AG09319 (cell line): Measurements from ENCODE around the gene NCDN.
A peak's percentile ranks its signal among the peaks of the same experiment; 100 is the strongest.

ENCODE experiments used
- DNase-seq: peaks from one replicate; pipeline ENCODE4 v3.0.0-alpha.2; 2010; ENCODE audit warnings: low read depth; ENCODE audit errors: extremely low read depth
- CTCF ChIP-seq: IDR thresholded peaks from 2 replicates; pipeline ENCODE4 v1.5.1; 2011; ENCODE audit warnings: low read depth, mild to moderate bottlenecking, inconsistent platforms, low read length, moderate library complexity

The NCDN gene

DNA sequence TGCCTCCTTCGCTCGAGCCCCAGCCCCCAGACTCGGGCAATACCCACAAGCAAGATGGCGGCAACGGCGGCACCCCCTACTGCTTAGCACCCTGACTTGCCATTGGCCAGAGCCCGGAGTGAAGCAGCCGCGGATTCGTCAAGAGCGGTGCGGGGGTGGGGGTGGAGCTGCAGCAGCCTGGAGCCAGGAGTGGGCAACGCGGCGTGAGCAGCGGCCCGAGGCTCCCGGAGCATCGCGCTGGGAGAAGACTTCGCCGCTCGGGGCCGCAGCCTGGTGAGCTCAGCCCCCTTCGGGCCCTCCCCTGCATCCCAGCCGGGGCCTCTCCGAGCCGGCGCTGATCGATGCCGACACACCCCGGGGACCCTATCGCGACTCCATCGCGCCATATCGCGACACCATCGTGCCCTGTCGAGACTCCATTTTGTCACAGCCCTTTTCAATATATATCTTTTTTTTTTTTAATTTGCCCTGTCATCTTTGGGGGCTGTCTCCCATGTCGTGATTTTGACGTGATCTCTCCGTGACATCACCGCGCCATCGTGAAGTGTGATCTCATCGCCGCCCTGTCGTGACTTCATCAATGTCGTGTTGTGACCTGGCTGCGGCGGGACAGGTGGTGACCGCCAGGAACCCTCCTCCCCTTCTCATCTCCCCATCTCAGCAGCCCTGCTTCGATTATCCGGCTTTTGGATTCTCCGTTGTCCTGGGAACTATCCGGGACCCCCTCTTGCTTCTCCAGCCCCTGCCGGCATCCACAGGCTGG, at the start of gene NCDN:
Gene NCDN, plus strand, starts transcription at position 189 of the 763 bp plus-strand sequence. Its CDS starts 392 bp downstream, at position 581.
- DNase-seq: peak; percentile 91
- TF ChIP-seq CTCF: no peak

DNA sequence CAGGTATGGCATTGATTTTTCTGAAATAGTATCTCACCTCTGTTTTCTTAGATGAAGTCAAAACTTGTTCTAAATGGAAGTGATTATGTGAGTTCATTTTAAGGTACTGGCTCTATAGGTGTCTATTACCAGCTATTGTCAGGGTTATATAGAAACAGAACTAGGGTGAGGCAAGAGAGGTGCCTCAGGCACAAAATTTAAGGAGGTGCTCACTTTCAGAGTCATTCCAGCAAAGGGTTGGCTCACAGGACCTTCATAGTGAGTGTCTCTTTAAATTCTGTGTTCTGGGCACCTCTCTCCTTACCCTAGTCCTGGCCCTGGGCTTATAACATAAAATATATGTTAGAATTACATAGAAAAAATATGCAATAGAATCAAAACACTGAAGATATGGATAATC, 49.7 kb upstream of the NCDN start:
- TF ChIP-seq CTCF: no peak
- no peak for DNase-seq

DNA sequence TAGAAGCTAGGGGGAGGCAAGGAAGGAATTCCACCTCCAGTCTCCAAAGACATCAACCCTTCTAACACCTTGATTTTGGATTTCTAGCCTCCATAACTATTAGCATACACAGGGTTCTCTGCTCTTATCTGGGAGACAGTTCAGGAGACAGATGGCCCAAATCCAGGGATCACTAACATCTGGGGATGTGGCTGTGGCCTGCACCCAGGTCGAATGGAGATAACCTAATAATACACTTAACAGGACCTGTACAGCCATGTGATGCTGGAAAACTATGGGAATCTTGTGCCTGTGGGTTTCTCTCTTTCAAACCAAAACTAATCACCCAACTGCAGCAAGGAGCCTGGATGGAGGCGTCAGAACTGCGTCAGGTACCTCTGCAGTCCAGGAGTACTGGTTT, 48.0 kb upstream of the NCDN start:
- TF ChIP-seq CTCF: no peak

GRCh38 chr1:35511305-35511704, 46.3 kb upstream of the NCDN start:
- DNase-seq: no peak
- no peak for TF ChIP-seq CTCF

More for the DNA sequence above, 48.0 kb upstream of the NCDN start:
- DNase-seq: no peak

DNA sequence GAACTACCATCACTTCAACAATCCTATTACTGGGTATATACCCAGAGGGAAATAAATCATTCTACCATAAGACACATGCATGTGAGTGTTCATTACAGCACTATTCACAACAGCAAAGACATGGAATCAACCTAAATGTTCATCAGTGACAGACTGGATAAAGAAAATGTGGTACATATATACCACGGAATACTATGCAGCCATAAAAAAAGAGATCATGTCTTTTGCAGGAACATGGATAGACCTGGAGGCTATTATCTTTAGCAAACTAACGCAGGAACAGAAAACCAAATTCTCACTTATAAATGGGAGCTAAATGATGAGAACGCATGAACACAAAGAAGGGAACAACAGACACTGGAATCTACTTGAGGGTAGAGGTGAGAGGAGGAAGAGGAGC, 39.4 kb upstream of the NCDN start:
- no peak for DNase-seq
- no peak for TF ChIP-seq CTCF

DNA sequence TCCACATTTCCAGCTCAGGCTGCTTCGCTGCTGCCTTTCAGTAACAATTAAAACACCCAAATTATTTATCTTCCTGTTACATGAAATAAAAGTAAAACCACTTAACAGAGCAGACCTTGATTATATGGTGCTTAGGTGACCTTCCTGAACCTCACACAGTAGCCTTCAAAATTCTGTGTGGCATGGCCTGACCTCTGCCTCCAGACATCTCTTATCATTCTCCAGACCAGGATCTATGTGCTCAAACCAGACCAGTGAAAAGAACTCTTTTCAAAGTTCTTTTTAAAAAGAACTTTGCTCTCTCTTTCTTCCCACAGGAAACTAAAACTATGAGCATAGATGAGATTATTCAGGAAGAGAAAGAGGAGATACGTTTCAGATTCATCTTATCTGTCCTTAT, 38.2 kb upstream of the NCDN start:
- no peak for DNase-seq
- TF ChIP-seq CTCF: no peak

GRCh38 chr1:35524106-35524505, 33.5 kb upstream of the NCDN start:
- no peak for TF ChIP-seq CTCF

More at GRCh38 chr1:35524106-35524505, 33.5 kb upstream of the NCDN start:
- DNase-seq: no peak
